ENCODE measurements around the gene NEK1. TPM values are rescaled to one million over a fixed set of nuclear protein-coding genes. Genes with fewer than 3 reads are reported as not detected.
"Not testable (repeated sequence)": the region's sequence is repeated elsewhere in the genome, so short reads cannot be mapped to it uniquely, and the experiment has no call there.

Gene NEK1
- total RNA-seq, 2 experiments from 2014 or later = 12.1 to 13.1 TPM

- H3K4me3 Mint-ChIP-seq, DNase-seq, H3K27me3 Mint-ChIP-seq, H3K27ac Mint-ChIP-seq, H3K4me1 Mint-ChIP-seq: not testable (repeated sequence)
- peaks cover 93% of the 10 kb centered on the region for H3K36me3 Mint-ChIP-seq
- peaks cover 46% of the 10 kb centered on the region for H3K9me3 Mint-ChIP-seq
These were observed 163.4 kb downstream of the NEK1 start for GRCh38 chr4:169448935-169449334.

DNA sequence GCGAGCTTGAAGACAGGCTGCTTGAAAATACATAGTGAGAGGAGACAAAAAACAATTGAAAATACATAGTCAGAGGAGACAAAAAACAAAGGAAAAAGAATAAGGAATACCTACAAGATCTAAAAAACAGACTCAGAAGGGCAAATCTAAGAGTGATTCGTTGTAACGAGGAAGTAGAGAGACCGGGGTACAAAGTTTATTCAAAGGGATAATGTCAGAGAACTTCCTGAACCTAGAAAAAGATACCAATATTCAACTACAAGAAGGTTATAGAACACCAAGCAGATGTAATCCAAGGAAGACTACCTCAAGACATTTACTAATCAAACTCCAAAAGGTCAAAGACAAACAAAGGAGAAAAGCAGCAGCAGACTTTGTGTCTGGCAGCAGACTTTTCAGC, 165.6 kb downstream of the NEK1 start:
- H3K36me3 Mint-ChIP-seq = peaks cover 89% of the 10 kb centered on the region
- H3K4me3 Mint-ChIP-seq = no peak overlapping the region
- H3K4me1 Mint-ChIP-seq = no peaks in the 10 kb centered on the region
- H3K27ac Mint-ChIP-seq = no peak overlapping the region
- no peaks in the 10 kb centered on the region for H3K27me3 Mint-ChIP-seq
- no peak for DNase-seq
- H3K9me3 Mint-ChIP-seq = peaks cover 54% of the 10 kb centered on the region

DNA sequence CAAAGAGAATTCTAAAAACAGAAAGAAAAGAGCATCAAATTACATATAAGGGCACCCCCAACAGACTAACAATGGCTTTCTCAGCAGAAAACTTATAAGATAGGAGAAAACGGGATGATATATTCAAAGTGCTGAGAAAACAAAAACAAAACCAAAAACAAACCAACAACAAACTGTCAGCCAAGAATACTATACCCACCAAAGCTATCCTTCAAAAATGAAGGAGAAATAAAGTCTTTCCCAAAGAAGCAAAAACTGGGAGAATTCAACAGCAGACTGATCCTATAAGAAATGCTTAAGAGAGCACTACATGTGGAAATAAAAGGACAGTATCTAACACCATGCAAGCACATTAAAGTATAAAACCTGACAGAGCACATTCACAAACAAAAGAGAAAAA, 168.6 kb downstream of the NEK1 start:
- H3K27ac Mint-ChIP-seq = no peak overlapping the region
- H3K4me1 Mint-ChIP-seq = peaks cover 2% of the 10 kb centered on the region
- H3K27me3 Mint-ChIP-seq = no peaks in the 10 kb centered on the region
- DNase-seq = no peak
- peaks cover 63% of the 10 kb centered on the region for H3K36me3 Mint-ChIP-seq
- H3K4me3 Mint-ChIP-seq = no peak overlapping the region
- H3K9me3 Mint-ChIP-seq = peaks cover 42% of the 10 kb centered on the region

- Mint-ChIP-seq H3K4me3 (no peak overlapping the region), H3K27me3 (no peaks in the 10 kb centered on the region), H3K27ac (no peak overlapping the region), H3K9me3 (peaks cover 25% of the 10 kb centered on the region), H3K36me3 (peaks cover 36% of the 10 kb centered on the region), H3K4me1 (peaks cover 2% of the 10 kb centered on the region)
- no peak for DNase-seq
These were observed 171.9 kb downstream of the NEK1 start for GRCh38 chr4:169440446-169440845.

GRCh38 chr4:169439244-169439643, 173.1 kb downstream of the NEK1 start:
- DNase-seq = no peak
- no peak overlapping the region for H3K4me3 Mint-ChIP-seq
- H3K27ac Mint-ChIP-seq = no peak overlapping the region
- H3K4me1 Mint-ChIP-seq = peaks cover 2% of the 10 kb centered on the region
- H3K9me3 Mint-ChIP-seq = peaks cover 14% of the 10 kb centered on the region
- H3K27me3 Mint-ChIP-seq = no peaks in the 10 kb centered on the region
- peaks cover 24% of the 10 kb centered on the region for H3K36me3 Mint-ChIP-seq

DNA sequence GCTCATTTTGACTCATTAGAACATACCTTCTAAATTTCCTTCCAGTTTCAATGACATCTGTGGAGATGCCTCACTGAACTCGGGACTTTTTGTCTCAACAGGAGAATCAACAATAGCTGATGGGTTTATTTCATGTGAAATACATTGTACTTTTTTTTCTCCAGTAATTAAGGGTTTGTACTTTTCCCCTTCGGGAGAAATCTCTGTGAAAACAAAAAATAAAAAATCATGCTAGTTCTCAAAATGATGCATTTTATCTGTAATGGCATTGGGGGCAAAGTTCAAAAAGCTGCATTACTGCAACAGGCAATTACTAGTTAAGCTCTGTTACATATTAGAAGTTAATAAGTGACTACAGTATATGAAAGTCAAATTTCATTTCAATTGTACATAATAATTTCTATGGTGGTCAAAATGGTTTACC, 174.3 kb downstream of the NEK1 start:
- Mint-ChIP-seq H3K27me3 (no peaks in the 10 kb centered on the region), H3K4me1 (peaks cover 2% of the 10 kb centered on the region), H3K9me3 (peaks cover 6% of the 10 kb centered on the region), H3K36me3 (peaks cover 14% of the 10 kb centered on the region), H3K4me3 (no peak overlapping the region), H3K27ac (no peak overlapping the region)
- no peak for DNase-seq

- DNase-seq = no peak
- Mint-ChIP-seq H3K4me3 (no peak overlapping the region), H3K4me1 (peaks cover 2% of the 10 kb centered on the region), H3K36me3 (peaks cover 12% of the 10 kb centered on the region), H3K27ac (no peak overlapping the region), H3K27me3 (no peaks in the 10 kb centered on the region), H3K9me3 (peaks cover 4% of the 10 kb centered on the region)
These were observed 174.9 kb downstream of the NEK1 start for GRCh38 chr4:169437299-169438047.

DNA sequence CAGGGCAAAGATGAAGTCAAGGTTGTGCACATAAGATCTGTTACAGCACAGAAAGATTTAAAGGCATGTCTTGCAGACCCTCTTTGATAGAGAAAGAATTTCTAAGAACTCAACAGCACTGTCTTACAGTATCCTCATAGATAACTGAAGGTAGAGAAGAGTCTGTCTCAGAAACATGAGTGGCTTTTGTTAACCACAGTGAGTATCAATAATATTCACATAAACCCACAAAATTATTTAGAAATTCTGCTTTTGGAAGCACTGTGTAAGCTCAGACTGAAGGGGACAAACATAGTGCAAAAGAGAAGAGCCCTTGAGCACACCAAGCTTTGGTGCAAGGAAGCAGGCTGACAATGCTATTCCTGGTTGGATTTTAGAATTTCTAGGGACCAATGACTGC, 175.6 kb downstream of the NEK1 start:
- no peak for DNase-seq
- H3K27ac Mint-ChIP-seq = no peak overlapping the region
- no peaks in the 10 kb centered on the region for H3K9me3 Mint-ChIP-seq
- peaks cover 8% of the 10 kb centered on the region for H3K36me3 Mint-ChIP-seq
- peaks cover 2% of the 10 kb centered on the region for H3K4me1 Mint-ChIP-seq
- no peaks in the 10 kb centered on the region for H3K27me3 Mint-ChIP-seq
- no peak overlapping the region for H3K4me3 Mint-ChIP-seq

GRCh38 chr4:169428376-169428775, 184.0 kb downstream of the NEK1 start:
- Mint-ChIP-seq H3K27ac (no peak overlapping the region), H3K9me3 (no peaks in the 10 kb centered on the region), H3K4me3 (no peak overlapping the region), H3K36me3 (peaks cover 16% of the 10 kb centered on the region), H3K27me3 (no peaks in the 10 kb centered on the region), H3K4me1 (peaks cover 3% of the 10 kb centered on the region)
- DNase-seq = no peak

GRCh38 chr4:169427727-169428126, 184.7 kb downstream of the NEK1 start:
- H3K4me1 Mint-ChIP-seq, H3K27ac Mint-ChIP-seq, H3K9me3 Mint-ChIP-seq, DNase-seq, H3K27me3 Mint-ChIP-seq, H3K4me3 Mint-ChIP-seq: not testable (repeated sequence)
- peaks cover 16% of the 10 kb centered on the region for H3K36me3 Mint-ChIP-seq

GRCh38 chr4:169420291-169420690, 192.1 kb downstream of the NEK1 start:
- peaks cover 2% of the 10 kb centered on the region for H3K9me3 Mint-ChIP-seq
- no peak overlapping the region for H3K4me3 Mint-ChIP-seq
- no peak for DNase-seq
- peaks cover 32% of the 10 kb centered on the region for H3K36me3 Mint-ChIP-seq
- peaks cover 32% of the 10 kb centered on the region for H3K4me1 Mint-ChIP-seq
- no peaks in the 10 kb centered on the region for H3K27me3 Mint-ChIP-seq
- no peak overlapping the region for H3K27ac Mint-ChIP-seq

- H3K9me3 Mint-ChIP-seq = peaks cover 2% of the 10 kb centered on the region
- peaks cover 32% of the 10 kb centered on the region for H3K4me1 Mint-ChIP-seq
These were observed 193.5 kb downstream of the NEK1 start for GRCh38 chr4:169418846-169419245.

DNA sequence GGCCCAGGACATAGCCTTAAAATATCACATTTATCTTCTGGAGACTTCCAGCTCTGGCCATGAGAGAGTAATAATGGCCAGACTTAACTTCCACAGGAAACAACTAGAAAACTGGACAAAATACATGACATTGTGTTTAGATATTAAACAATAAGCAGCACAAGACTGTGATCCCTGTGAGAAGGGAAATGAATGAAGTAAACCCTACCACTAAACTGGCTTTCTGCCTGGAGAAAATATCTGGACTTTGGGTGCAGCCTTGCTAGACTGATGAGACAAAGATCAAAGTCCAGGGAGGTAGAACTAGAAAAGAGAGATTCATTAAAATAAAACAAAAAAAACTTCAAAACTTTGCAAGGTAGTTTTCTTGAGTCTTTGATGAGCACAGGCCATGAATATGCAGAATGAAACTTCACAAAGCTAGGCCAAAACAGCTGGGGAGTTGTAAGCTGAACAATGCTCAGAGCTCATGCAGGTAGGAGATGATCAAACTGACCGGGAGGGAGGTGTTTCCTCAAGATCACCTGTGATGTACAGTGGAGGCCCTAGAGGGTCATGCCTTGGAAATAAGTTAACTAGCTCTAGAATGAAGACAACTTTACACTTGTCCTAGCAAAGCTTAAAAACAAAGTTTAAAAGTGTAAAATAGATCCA, 194.6 kb downstream of the NEK1 start:
- Mint-ChIP-seq H3K27me3 (no peaks in the 10 kb centered on the region), H3K36me3 (peaks cover 27% of the 10 kb centered on the region), H3K4me1 (peaks cover 33% of the 10 kb centered on the region), H3K27ac (peak overlapping the region; percentile 62), H3K9me3 (peaks cover 2% of the 10 kb centered on the region), H3K4me3 (no peak overlapping the region)
- no peak for DNase-seq

More at GRCh38 chr4:169418846-169419245, 193.5 kb downstream of the NEK1 start:
- H3K27me3 Mint-ChIP-seq = no peaks in the 10 kb centered on the region
- peaks cover 27% of the 10 kb centered on the region for H3K36me3 Mint-ChIP-seq
- no peak overlapping the region for H3K4me3 Mint-ChIP-seq
- DNase-seq = no peak
- H3K27ac Mint-ChIP-seq = no peak overlapping the region

DNA sequence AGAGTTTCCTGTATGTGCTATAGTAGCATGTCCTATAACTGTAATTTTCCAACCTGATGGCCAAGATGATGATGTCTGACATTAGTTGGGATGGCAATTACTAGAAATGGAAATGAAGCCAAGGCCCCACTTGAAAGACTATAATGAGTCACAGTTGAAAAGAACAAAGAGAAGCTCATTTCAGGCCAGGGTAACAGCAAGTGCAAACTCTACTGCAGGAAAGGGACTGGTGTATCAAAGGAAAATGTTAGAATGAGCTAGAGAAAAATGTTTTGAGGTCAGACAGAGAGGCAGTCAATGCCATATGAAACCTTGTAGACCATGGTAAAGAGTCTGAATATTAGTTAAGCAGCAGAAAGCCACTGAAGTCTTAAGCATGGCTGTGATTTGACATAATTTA, 195.4 kb downstream of the NEK1 start:
- H3K9me3 Mint-ChIP-seq = peaks cover 2% of the 10 kb centered on the region
- peak; percentile 4 for DNase-seq
- no peaks in the 10 kb centered on the region for H3K27me3 Mint-ChIP-seq

DNA sequence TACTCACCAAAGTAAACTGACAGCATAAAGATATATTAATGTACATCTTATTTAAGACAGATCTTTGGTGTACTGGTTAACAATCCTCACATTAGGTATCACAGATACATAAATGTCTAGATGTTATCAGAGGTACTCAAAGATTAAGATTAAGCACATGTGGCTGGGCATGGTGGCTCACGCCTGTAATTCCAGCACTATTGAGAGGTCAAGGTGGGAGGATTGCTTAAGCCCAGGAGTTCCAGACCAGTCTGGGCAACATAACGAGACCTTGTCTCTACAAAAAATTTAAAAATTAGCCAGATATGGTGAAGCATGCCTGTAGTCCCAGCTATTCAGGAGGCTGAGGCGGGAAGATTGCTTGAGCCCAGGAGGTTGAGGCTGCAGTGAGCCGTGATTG, 195.9 kb downstream of the NEK1 start:
- no peak for DNase-seq
- H3K4me1 Mint-ChIP-seq = peaks cover 41% of the 10 kb centered on the region
- peaks cover 2% of the 10 kb centered on the region for H3K9me3 Mint-ChIP-seq
- H3K27me3 Mint-ChIP-seq = no peaks in the 10 kb centered on the region
- no peak overlapping the region for H3K4me3 Mint-ChIP-seq
- peak overlapping the region; percentile 45 for H3K27ac Mint-ChIP-seq
- H3K36me3 Mint-ChIP-seq = peaks cover 20% of the 10 kb centered on the region

More for the DNA sequence above, 195.4 kb downstream of the NEK1 start:
- Mint-ChIP-seq H3K4me3 (no peak overlapping the region), H3K4me1 (peaks cover 38% of the 10 kb centered on the region), H3K36me3 (peaks cover 24% of the 10 kb centered on the region), H3K27ac (peak overlapping the region; percentile 62)

- H3K4me1 Mint-ChIP-seq = peaks cover 53% of the 10 kb centered on the region
- H3K27me3 Mint-ChIP-seq = no peaks in the 10 kb centered on the region
- peaks cover 18% of the 10 kb centered on the region for H3K36me3 Mint-ChIP-seq
- no peak overlapping the region for H3K4me3 Mint-ChIP-seq
- DNase-seq = no peak
- H3K27ac Mint-ChIP-seq = no peak overlapping the region
- no peaks in the 10 kb centered on the region for H3K9me3 Mint-ChIP-seq
These were observed 197.5 kb downstream of the NEK1 start for GRCh38 chr4:169414913-169415312.
